Posterior cingulate gyrus (tissue), 11 donors: ENCODE data around the gene SLC15A1.

Experiments
- DNase-seq, 10 donors: peaks; one replicate each; pipeline versions ENCODE4 v3.0.0 to v3.0.0-alpha.2; 2020 to 2021; ENCODE audit warnings: mixed read lengths in 3 of 10
- intact Hi-C: fragments of 100-400 bp; cut with DNase I; formaldehyde crosslinking; loops from one replicate; pipeline ENCODE4 v1.15.1; 2023

Gene SLC15A1

DNA sequence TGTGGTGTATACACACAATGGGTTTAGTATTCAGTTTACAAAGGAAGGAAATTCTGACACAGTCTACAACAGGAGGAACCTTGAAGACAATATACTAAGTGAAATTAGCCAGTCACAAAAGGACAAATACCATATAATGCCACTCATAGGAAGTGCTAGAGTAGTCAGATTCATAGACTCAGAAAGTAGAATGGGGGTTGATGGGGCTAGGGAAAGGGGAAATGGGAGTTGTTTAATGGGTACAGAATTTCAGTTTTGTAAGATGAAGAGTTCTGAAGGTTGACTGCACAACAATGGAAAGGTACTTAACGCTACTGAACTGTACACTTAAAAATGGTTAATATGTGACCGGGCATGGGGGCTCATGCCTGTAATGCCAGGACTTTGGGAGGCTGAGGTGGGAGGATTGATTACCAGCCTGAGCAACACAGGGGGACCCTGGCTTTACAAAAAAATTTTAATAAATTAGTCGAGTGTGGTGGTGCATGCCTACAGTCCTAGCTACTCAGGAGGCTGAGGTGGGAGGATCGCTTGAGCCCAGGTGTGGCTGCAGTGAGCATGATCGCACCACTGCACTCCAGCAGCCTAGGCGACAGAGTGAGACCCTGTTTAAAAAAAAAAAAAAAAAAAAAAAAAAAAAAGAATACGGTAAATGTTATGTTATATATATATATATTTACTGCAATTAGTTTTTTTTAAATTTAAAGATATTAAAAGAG is 45.0 kb downstream of the SLC15A1 start:
- no peak for DNase-seq
- intact Hi-C loops = no loop called here

DNA sequence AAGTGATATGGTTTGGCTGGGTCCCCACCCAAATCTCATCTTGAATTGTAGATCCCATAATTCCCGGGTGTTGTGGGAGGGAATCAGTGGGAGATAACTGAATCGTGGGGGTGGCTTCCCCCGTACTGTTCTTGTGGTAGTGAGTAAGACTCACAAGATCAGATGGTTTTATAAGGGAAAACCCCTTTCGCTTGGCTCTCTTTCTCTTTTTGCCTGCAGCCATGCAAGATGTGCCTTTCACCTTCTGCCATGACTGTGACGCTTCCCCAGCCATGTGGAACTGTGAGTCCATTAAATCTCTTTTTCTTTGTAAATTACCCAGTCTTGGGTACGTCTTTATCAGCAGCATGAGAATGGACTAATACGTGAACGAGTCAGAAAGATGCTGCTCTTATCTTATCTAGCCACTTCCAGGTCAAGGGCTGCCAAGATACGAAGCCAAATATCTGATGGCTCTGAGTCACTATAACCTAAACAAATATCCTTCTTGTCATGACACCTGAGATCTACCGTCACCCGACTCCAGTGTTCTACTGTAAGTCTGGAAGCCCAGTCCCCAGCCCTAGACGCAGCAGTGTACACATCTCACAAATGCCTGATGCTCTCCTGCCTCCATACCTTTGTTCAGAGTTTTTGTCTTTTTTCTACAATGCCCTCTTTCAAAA is 45.9 kb downstream of the SLC15A1 start:
- DNase-seq = no peak
- intact Hi-C loops = no loop called here

GRCh38 chr13:98697791-98698190 is 54.7 kb downstream of the SLC15A1 start:
- intact Hi-C loops = no loop called here
- DNase-seq = no peak

DNA sequence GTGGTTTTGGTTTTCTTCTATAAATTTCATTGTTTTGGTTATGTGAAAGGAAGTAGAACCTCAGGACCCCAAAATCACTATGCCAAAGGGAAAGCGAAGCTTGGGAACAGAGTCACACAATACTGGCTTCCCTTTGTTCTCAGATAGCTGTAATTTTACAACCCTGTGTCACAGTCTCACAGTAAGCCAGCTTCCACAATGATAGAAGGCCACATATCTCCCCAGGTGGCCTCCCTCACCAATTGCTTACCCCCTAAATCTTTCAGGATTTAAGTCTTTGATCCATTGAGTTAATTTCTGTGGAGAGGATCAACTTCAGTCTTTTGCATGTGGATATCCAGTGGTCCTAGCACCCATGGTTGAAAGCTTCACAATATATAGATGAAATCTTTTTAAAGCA is 58.7 kb downstream of the SLC15A1 start:
- DNase-seq = no peak
- intact Hi-C loops = no loop called here

DNA sequence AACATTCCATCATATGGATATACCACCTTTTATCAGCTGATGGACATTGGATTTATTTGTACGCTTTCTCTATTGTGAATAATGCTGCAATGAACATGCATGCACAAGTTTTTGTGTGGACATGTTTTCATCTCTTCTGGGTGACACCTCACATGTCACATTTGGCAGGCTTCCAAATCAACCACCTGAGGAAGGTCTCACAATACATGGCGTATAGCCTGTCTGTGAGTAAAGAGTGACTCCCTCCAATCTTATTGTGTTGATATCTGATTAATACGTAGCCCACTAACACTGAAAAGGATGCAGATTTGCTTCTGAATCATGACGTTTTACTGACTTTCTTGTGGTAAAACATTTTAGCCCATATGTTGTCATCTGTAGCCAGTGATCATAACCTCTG is 61.1 kb downstream of the SLC15A1 start:
- intact Hi-C loops = no loop called here

GRCh38 chr13:98690348-98691022 is 62.0 kb downstream of the SLC15A1 start:
- intact Hi-C loops = no loop called here
- no peak for DNase-seq

More for the DNA sequence above, 61.1 kb downstream of the SLC15A1 start:
- no peak for DNase-seq

DNA sequence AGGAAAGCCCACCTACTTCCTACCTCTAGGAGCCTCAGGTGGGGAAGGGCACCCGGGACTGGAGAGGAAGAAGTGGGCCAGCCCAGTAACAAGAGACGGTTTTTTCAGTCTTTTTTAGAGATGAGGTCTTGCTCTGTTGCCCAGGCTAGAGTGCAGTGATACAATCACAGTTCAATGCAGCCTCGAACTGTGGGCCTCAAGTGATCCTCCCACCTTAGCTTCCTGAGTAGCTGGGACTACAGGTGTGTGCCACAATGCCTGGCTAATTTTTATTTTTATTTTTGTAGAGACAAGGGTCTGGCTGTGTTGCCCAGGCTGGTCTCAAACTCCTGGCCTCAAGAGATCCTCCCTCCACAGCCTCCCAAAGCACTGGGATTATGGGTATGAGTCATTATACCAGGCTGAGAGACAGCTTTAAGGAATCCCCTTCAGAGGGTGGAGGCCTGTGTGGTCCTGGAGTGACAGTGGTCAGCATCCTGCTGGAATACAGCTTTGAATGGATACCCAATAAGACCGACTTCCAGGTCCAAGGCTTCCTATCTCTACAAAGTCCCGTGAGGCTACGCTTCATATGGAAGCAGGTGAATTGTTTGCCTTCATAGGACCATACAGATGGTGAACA is 63.0 kb downstream of the SLC15A1 start:
- intact Hi-C loops = no loop called here
- no peak for DNase-seq

GRCh38 chr13:98688373-98688772 is 64.1 kb downstream of the SLC15A1 start:
- no peak for DNase-seq
- intact Hi-C loops = no loop called here

DNA sequence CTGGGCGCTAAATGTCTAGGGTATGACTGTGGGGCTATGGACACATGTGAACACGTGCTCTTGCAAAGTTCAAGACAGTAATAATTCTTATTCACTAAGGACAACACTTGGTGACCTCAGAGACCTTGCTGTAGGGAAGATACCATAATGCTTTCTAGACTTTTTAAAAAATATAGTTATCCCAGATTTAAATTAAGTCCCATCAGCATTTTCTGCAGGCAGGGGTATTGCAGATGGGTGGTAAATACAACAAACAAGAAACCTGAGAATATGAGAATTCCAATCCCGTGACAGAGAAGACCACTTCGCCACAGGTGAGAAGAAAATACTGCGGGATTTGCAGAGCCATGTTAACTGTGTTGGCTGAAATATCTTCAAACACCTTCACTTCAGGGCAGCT is 65.2 kb downstream of the SLC15A1 start:
- DNase-seq = no peak
- intact Hi-C loops = no loop called here

- intact Hi-C loops = no loop called here
- DNase-seq = no peak
These were observed 66.2 kb downstream of the SLC15A1 start for GRCh38 chr13:98686270-98686669.

DNA sequence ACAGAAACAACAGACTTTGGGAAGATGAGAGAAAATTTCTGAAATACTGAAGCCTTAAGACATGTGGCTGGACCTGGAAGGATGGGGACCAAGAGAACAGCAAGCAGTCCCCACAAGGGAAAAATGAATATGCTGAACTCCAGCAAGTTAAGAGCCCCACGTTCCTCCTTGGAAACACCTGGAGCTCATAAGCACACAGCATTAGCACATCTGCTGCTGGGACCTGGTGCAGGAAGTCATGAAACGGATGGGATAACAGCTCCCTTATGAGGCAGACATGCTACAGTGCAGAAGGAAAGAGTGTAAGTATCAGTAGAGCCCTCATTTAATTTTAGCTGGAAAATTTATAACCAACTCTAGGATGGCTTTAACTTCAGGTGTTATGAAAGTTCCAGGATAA is 67.3 kb downstream of the SLC15A1 start:
- no peak for DNase-seq
- intact Hi-C loops = no loop called here

GRCh38 chr13:98681049-98681448 is 71.4 kb downstream of the SLC15A1 start:
- intact Hi-C loops = no loop called here
- no peak for DNase-seq

GRCh38 chr13:98678741-98679140 is 73.7 kb downstream of the SLC15A1 start:
- intact Hi-C loops = loop anchor here (10.0 kb wide), 1 partner anchor 644 kb away; no protein-coding TSS in a partner anchor
- DNase-seq = no peak

GRCh38 chr13:98677398-98677797 is 75.1 kb downstream of the SLC15A1 start:
- DNase-seq = no peak
- intact Hi-C loops = loop anchor here (10.0 kb wide), 1 partner anchor 643 kb away; no protein-coding TSS in a partner anchor

DNA sequence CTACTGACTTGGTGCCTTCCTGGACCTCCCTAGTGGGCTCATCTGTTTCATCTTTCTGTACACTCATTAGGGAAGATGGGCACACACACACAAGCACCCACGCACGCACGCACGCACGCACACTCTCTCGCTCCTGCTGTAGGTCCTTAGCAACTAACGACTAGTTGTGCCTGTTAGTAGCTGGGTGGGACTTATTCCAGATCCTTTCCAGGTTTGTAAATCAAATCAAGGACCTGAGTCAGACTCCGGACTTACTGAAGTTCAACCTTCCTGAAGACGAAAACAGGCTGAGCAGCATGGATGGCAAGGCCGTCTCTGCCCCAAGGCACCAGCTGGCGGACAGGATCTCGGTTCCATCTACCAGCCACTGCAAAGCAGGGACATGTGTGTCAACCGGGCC is 76.2 kb downstream of the SLC15A1 start:
- intact Hi-C loops = loop anchor here (10.0 kb wide), 1 partner anchor 641 kb away; no protein-coding TSS in a partner anchor
- DNase-seq = no peak

DNA sequence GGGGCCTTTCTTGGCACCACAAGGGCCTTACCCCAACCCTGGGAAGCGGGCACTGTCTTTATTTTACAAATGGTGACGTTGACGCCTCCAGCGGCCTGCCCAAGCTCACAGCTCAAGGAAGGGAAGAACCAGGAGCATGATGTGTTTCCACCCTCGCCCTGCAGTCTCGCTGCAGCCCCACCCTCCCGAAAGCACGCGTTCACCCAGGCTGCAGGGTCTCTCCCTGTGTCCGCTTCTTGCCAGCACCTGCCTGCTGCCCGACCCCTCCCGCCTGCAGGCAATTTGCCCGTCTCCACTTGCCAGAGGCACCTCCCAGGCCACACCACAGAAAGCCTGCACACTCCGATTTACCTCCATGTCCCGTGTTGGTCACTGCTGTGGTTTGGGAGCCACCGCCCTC is 76.6 kb downstream of the SLC15A1 start:
- intact Hi-C loops = loop anchor here (10.0 kb wide), 1 partner anchor 641 kb away; no protein-coding TSS in a partner anchor
- DNase-seq = no peak

DNA sequence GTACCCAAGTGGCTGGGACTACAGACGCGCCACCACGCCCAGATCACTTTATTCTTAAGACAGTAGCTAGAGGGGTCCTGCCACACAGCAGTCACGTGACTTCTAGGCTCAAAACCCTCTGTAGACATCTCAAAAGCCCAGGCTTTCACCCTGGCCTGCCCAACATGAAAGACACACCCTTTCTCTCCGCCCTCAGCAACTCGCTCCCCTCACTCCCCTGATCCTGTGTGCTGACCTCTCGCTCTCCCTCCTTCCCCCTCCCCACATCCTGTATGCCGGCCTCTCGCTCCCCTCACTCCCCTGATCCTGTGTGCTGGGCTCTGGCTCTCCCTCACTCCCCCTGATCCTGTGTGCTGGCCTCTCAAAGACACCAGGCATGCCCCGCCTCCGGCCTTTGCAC is 77.4 kb downstream of the SLC15A1 start:
- DNase-seq = no peak
- intact Hi-C loops = loop anchor here (10.0 kb wide), 1 partner anchor 640 kb away; no protein-coding TSS in a partner anchor

DNA sequence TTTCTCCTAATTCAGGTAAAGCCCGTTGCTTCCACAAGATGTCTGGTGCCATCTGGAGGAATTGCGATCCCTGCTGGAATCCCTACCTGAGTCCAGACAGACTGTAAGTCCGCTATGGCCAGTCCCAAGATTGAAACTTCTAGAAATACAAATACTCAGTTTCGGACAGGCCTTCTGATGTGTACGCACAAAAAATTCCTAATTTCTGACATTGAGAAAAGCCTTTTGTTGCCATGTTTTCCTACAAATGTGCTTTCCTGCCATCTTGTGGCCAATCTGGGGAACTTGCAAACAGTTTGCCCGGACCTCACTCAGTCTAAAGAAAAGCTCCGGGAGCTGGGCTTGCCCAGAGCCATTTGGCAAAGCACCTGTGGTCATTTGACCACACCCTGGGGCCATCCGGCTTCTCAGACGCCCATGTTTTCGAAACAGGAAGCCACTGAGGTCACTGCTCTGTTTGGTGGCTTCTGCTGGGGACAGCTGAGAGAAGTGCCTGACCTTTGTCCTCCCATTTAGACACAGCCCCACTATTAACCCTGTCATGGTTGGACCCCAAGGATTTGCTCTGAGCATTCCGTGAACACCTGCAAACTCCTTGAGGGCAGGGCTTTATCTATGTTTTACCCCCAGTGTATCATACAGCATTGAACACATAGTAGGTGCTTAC is 79.4 kb downstream of the SLC15A1 start:
- DNase-seq = peak in 6 of 10 donors; percentile 22 to 90 (median 49)
- intact Hi-C loops = loop anchor here (1.0 to 10.0 kb wide), 3 partner anchors 228 to 816 kb away; no protein-coding TSS in a partner anchor

DNA sequence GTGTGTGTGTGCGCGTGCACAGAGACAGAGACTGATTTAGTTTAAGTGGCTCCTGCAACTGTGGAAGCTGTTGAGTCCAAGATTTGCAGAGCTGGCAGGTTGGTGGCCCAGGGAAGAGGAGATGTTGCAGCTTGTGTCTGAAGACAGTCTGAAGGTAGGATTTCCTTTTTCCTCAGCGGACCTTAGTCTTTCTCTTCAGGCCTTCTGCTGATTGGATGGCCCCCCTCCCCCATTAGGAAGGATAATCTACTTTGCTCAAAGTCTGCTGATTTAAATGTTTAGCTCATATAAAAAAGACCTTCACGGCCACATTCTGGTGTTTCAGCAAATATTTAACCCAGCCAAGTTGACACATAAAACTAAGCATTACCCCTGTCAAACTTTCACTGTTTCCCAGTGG is 84.3 kb downstream of the SLC15A1 start:
- intact Hi-C loops = no loop called here

DNA sequence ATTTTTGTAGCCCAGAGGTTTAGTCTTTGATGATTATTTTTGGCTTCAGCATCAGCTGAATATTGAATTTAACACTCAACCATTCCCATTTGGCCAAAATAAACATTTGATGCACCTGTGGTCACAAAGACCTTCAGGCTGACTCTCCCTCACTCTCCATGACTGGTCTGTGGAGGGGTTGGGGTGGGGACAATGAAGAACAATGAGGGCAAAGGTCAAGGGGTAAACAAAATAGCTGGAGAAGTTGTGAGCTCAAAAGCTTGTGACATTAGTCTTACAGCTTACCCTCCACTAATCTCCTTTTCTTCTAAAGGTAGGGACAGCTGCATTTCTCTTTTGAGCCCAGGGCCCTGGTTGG is 86.9 kb downstream of the SLC15A1 start:
- no peak for DNase-seq
- intact Hi-C loops = no loop called here

More for the DNA sequence above, 84.3 kb downstream of the SLC15A1 start:
- DNase-seq = no peak
